PC-3 (cell line): Measurements from ENCODE around the gene MYBPC3. TPM values are rescaled to one million over a fixed set of nuclear protein-coding genes. Genes with fewer than 3 reads are reported as not detected.

Source experiments
- ATAC-seq: fragments of 200-7000 bp; cut with Tn5 transposase; 2 replicates; pipeline ENCODE4 v1.9.1; 2020; ENCODE audit warnings: mild to moderate bottlenecking, moderate library complexity
- BruUV-seq: library from RNA; stranded (reverse); fragments of 400-500 nt; replicated peaks from 2 replicates; lab custom pipeline; 2021; lab: Mats Ljungman, UMichigan
- CTCF ChIA-PET: fragments of 300-600 bp; sonication (Branson Sonifier 250); formaldehyde crosslinking; loops from one replicate; lab custom pipeline; 2022; ENCODE audit warnings: antibody characterized with exemption; lab: Charles Lee
- POLR2A ChIA-PET: fragments of 300-600 bp; sonication (Branson Sonifier 250); formaldehyde crosslinking; loops from one replicate; lab custom pipeline; 2022; ENCODE audit warnings: antibody characterized with exemption; ENCODE audit not compliant: unreplicated experiment; lab: Charles Lee
- DNase-seq: peaks from one replicate; pipeline ENCODE4 v3.0.0-alpha.2; 2015
- H2AFZ ChIP-seq: fragments of 300-600 bp; sonication (generic); 2 replicates; pipeline ENCODE4 v1.6.0; 2016; ENCODE audit warnings: antibody characterized with exemption, low read length
- H3F3A ChIP-seq: fragments of 300-600 bp; sonication (generic); one replicate; pipeline ENCODE4 v1.6.0; 2017; ENCODE audit warnings: antibody characterized with exemption, low read length, control low read depth, mild to moderate bottlenecking; ENCODE audit not compliant: unreplicated experiment
- H3K27ac ChIP-seq: fragments of 300-600 bp; sonication (generic); 2 replicates; pipeline ENCODE4 v1.5.1; 2016; ENCODE audit warnings: mild to moderate bottlenecking, low read length
- H3K27me3 ChIP-seq: fragments of 300-600 bp; sonication (generic); 2 replicates; pipeline ENCODE4 v1.6.1; 2016; ENCODE audit warnings: low read length, mixed read lengths
- H3K36me3 ChIP-seq: fragments of 300-600 bp; sonication (generic); 2 replicates; pipeline ENCODE4 v1.6.1; 2016; ENCODE audit warnings: low read depth, mixed run types, low read length, mixed read lengths
- H3K4me1 ChIP-seq: fragments of 300-600 bp; sonication (generic); 2 replicates; pipeline ENCODE4 v1.5.1; 2016; ENCODE audit warnings: low read length; ENCODE audit not compliant: insufficient read depth
- H3K4me2 ChIP-seq: fragments of 300-600 bp; sonication (generic); 2 replicates; pipeline ENCODE4 v1.6.0; 2016; ENCODE audit warnings: low read length
- H3K4me3 ChIP-seq: fragments of 300-600 bp; sonication (generic); 2 replicates; pipeline ENCODE4 v1.5.1; 2016; ENCODE audit warnings: mild to moderate bottlenecking, low read length, mixed read lengths
- H3K79me2 ChIP-seq: fragments of 300-600 bp; sonication (generic); 2 replicates; pipeline ENCODE4 v1.6.1; 2017; ENCODE audit warnings: low read length, mixed read lengths
- H3K9ac ChIP-seq: fragments of 300-600 bp; sonication (generic); 2 replicates; pipeline ENCODE4 v1.6.0; 2016; ENCODE audit warnings: mild to moderate bottlenecking, low read length
- H3K9me2 ChIP-seq: fragments of 300-600 bp; sonication (generic); replicated peaks from 2 replicates; pipeline ENCODE4 v1.6.1; 2016; ENCODE audit warnings: mixed run types, low read length, mixed read lengths
- H3K9me3 ChIP-seq: fragments of 300-600 bp; sonication (generic); 2 replicates; pipeline ENCODE4 v1.6.1; 2016; ENCODE audit warnings: low read length, mixed read lengths
- H4K20me1 ChIP-seq: fragments of 300-600 bp; sonication (generic); 2 replicates; pipeline ENCODE4 v1.6.1; 2016; ENCODE audit warnings: low read length, mixed read lengths
- EZH2 ChIP-seq: fragments of 300-600 bp; sonication (generic); IDR thresholded peaks from one replicate; pipeline ENCODE4 v1.6.1; 2017; ENCODE audit warnings: antibody characterized with exemption, mild to moderate bottlenecking, low read length; ENCODE audit not compliant: unreplicated experiment
- EZH2phosphoT487 ChIP-seq: fragments of 300-600 bp; sonication (generic); IDR thresholded peaks from 2 replicates; pipeline ENCODE4 v1.6.1; 2018; ENCODE audit warnings: mild to moderate bottlenecking, antibody characterized with exemption, low read length, borderline replicate concordance
- intact Hi-C: fragments of 100-400 bp; cut with micrococcal nuclease; formaldehyde crosslinking; loops from 2 replicates; pipeline ENCODE4 v1.9.0; 2023
- total RNA-seq: library from RNA; depleted of rRNA; stranded (reverse); fragments of >200 nt; gene quantifications from 2 replicates; pipeline ENCODE4 v1.2.3, GENCODE V29; 2014
- TF ChIP-seq, protein P1 (sequence below): fragments of 300-600 bp; sonication (generic); conservative IDR thresholded peaks from 2 replicates; pipeline ENCODE4 v1.5.1; 2017; ENCODE audit warnings: antibody characterized with exemption, low read depth, mild to moderate bottlenecking, low read length

Gene MYBPC3
- total RNA-seq, 1 experiment from 2014 or later = not detected

DNA sequence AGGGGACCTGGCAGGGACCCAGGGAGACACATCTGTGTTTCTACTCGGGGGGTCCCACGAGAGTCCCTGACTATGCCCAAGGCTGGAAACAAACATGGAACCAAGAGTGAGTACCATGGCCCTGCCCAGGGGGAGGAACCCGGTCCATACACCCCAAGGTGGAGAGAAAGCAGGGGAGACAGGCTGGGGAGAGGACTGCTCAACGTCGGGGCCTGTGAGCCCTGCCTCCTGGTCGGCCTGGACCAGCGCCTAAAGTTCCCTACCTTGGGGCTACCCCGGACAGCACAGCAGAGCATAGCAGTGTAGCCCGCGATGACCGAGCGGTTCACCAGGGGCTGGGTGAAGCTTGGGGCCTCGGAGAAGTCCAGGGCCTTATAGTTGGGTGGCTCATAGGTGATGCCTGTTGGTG is 20.2 kb downstream of the MYBPC3 start:
- Histone ChIP-seq H3K4me3 (no peak overlapping the region), H3F3A (no peaks in the 10 kb centered on the region), H2AFZ (no peak overlapping the region), H3K4me2 (no peak overlapping the region), H3K9me3 (no peaks in the 10 kb centered on the region), H3K9me2 (no peaks in the 10 kb centered on the region), H3K27me3 (no peaks in the 10 kb centered on the region), H3K36me3 (no peaks in the 10 kb centered on the region), H3K4me1 (no peaks in the 10 kb centered on the region), H4K20me1 (no peaks in the 10 kb centered on the region), H3K27ac (no peak overlapping the region), H3K79me2 (no peaks in the 10 kb centered on the region), H3K9ac (no peak overlapping the region)
- BruUV-seq = no TSS peak
- no peak for TF ChIP-seq EZH2
- no peak for TF ChIP-seq EZH2phosphoT487
- TF ChIP-seq, protein P1, sequence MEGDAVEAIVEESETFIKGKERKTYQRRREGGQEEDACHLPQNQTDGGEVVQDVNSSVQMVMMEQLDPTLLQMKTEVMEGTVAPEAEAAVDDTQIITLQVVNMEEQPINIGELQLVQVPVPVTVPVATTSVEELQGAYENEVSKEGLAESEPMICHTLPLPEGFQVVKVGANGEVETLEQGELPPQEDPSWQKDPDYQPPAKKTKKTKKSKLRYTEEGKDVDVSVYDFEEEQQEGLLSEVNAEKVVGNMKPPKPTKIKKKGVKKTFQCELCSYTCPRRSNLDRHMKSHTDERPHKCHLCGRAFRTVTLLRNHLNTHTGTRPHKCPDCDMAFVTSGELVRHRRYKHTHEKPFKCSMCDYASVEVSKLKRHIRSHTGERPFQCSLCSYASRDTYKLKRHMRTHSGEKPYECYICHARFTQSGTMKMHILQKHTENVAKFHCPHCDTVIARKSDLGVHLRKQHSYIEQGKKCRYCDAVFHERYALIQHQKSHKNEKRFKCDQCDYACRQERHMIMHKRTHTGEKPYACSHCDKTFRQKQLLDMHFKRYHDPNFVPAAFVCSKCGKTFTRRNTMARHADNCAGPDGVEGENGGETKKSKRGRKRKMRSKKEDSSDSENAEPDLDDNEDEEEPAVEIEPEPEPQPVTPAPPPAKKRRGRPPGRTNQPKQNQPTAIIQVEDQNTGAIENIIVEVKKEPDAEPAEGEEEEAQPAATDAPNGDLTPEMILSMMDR = no peak
- ATAC-seq (no peak), DNase-seq (no peak)
- POLR2A ChIA-PET = no interaction called here
- CTCF ChIA-PET = no interaction called here
- intact Hi-C loops = no loop called here

DNA sequence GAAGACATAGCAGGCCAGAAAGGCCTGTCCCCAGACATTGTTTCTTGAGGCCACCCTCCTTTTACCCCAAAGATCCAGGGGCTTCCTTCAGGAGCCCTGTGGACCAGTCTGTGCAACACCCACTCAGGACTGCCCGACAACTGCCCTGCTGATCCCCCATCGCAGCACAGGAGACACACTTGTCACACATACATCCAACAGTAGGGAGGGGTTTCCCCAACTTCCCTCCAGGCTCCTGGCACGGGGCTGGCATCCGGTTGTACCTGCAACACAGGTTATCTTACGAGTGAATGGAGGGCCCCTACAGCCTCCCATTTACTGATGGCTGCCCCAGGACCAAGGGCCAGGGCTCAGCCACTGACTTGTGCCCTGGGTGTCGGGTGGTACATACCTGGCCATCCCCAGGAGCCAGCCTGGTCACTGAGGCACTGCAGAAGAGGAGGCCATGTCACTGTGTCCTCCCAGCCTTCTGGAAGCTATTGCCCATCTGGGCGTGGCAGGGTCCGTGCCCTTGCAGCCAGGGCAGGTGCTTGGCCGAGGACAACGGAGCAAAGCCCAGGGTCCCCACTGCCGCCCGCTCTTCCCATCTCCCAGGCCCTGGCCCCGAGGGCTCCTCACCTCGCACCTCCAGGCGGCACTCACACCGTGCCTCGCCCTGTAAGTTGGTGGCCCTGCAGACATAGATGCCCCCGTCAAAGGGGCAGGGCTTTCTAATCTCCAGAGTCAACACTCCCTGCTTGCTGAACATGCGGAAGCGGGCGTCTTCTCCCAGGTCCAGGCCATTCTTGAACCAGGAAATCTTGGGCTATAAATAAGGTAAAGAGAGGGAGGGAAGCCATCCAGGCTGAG is 20.8 kb downstream of the MYBPC3 start:
- no peaks in the 10 kb centered on the region for H3K79me2 ChIP-seq
- no peak for ATAC-seq
- no peaks in the 10 kb centered on the region for H3K4me1 ChIP-seq
- H3K27ac ChIP-seq = no peak overlapping the region
- BruUV-seq = no TSS peak
- no peaks in the 10 kb centered on the region for H4K20me1 ChIP-seq
- no peak overlapping the region for H3K4me2 ChIP-seq
- H3K9me3 ChIP-seq = no peaks in the 10 kb centered on the region
- no peaks in the 10 kb centered on the region for H3F3A ChIP-seq
- no peak for DNase-seq
- ChIA-PET POLR2A (no interaction called here), CTCF (no interaction called here)
- no peak overlapping the region for H2AFZ ChIP-seq
- no peak overlapping the region for H3K9ac ChIP-seq
- H3K27me3 ChIP-seq = no peaks in the 10 kb centered on the region
- H3K9me2 ChIP-seq = no peaks in the 10 kb centered on the region
- no peak overlapping the region for H3K4me3 ChIP-seq
- no peaks in the 10 kb centered on the region for H3K36me3 ChIP-seq
- intact Hi-C loops = no loop called here
- TF ChIP-seq EZH2 = no peak
- TF ChIP-seq, protein P1 = no peak
- no peak for TF ChIP-seq EZH2phosphoT487
